Caco-2 (cell line): ENCODE data around the gene TAF9. TPM values are rescaled to one million over a fixed set of nuclear protein-coding genes. Genes with fewer than 3 reads are reported as not detected.

Source experiments
- BruUV-seq: library from RNA; stranded (reverse); fragments of 400-500 nt; replicated peaks from 2 replicates; lab custom pipeline; 2021; lab: Mats Ljungman, UMichigan
- CTCF ChIA-PET: fragments of 300-600 bp; sonication (Branson Sonifier 250); formaldehyde crosslinking; loops from one replicate; lab custom pipeline; 2022; ENCODE audit warnings: antibody characterized with exemption; lab: Charles Lee
- POLR2A ChIA-PET: fragments of 300-600 bp; sonication (Branson Sonifier 250); formaldehyde crosslinking; loops from one replicate; lab custom pipeline; 2022; ENCODE audit warnings: antibody characterized with exemption; lab: Charles Lee
- DNase-seq, 2 experiments: peaks; one replicate each; pipeline versions ENCODE4 v3.0.0 to v3.0.0-alpha.2; 2020 to 2022
- H3K27me3 ChIP-seq: replicated peaks from 2 replicates; pipeline ENCODE4 v1.6.0; 2011; ENCODE audit warnings: low read length; ENCODE audit not compliant: control insufficient read depth, insufficient read depth
- H3K36me3 ChIP-seq: 2 replicates; pipeline ENCODE4 v1.5.1; 2011; ENCODE audit warnings: low read length; ENCODE audit not compliant: control insufficient read depth, insufficient read depth
- H3K4me1 ChIP-seq: fragments of 250-450 bp; sonication (Bioruptor Pico); 2 replicates; pipeline ENCODE4 v1.5.1; 2020; ENCODE audit warnings: mild to moderate bottlenecking
- H3K4me3 ChIP-seq: 2 replicates; pipeline ENCODE4 v1.5.1; 2011; ENCODE audit warnings: low read depth, mild to moderate bottlenecking, control low read depth, low read length
- H3K9me3 ChIP-seq: fragments of 250-450 bp; sonication (Bioruptor Pico); 2 replicates; pipeline ENCODE4 v1.5.1; 2020; ENCODE audit warnings: mild to moderate bottlenecking, moderate library complexity
- H3K27ac Mint-ChIP-seq: one replicate; pipeline ENCODE4 v1.8.0; 2022; ENCODE audit warnings: mixed read lengths; ENCODE audit not compliant: unreplicated experiment
- H3K27me3 Mint-ChIP-seq: one replicate; pipeline ENCODE4 v1.8.0; 2022; ENCODE audit warnings: mixed read lengths; ENCODE audit not compliant: insufficient read depth, unreplicated experiment
- H3K36me3 Mint-ChIP-seq: one replicate; pipeline ENCODE4 v1.8.0; 2022; ENCODE audit warnings: mild to moderate bottlenecking, mixed read lengths; ENCODE audit not compliant: insufficient read depth, unreplicated experiment
- H3K4me1 Mint-ChIP-seq: one replicate; pipeline ENCODE4 v1.8.0; 2022; ENCODE audit warnings: low read depth, mixed read lengths; ENCODE audit not compliant: unreplicated experiment
- H3K4me3 Mint-ChIP-seq: one replicate; pipeline ENCODE4 v1.8.0; 2022; ENCODE audit warnings: mild to moderate bottlenecking, moderate library complexity, mixed read lengths; ENCODE audit not compliant: unreplicated experiment
- H3K9me3 Mint-ChIP-seq: one replicate; pipeline ENCODE4 v1.8.0; 2022; ENCODE audit warnings: mixed read lengths; ENCODE audit not compliant: unreplicated experiment
- CTCF ChIP-seq, 2 experiments: fragments of 200-600 bp in 1 of 2; IDR thresholded peaks; 1 replicate in 1 of 2; 2 replicates in 1 of 2; pipeline versions ENCODE4 v1.5.1 to v1.8.0; 2011 to 2022; ENCODE audit warnings: antibody characterized with exemption in 1 of 2, control low read depth in 1 of 2, inconsistent platforms in 1 of 2, low read depth in 1 of 2, low read length in 1 of 2, mild to moderate bottlenecking in 1 of 2, moderate library complexity in 1 of 2; ENCODE audit not compliant: insufficient read depth in 1 of 2, severe bottlenecking in 1 of 2, unreplicated experiment in 1 of 2
- intact Hi-C: fragments of 100-400 bp; cut with micrococcal nuclease; formaldehyde crosslinking; loops from one replicate; pipeline ENCODE4 v1.10.0; 2022; ENCODE audit not compliant: unreplicated experiment
- total RNA-seq: library from RNA; stranded (reverse); gene quantifications from 2 replicates; pipeline ENCODE4 v1.2.3, GENCODE V29; 2022

Gene TAF9
- total RNA-seq, 1 experiment from 2014 or later, result 101 TPM

- no peak for TF ChIP-seq CTCF (IDR thresholded peaks at IDR 0.05; ENCODE audit: insufficient read depth in 1 of 2, low read depth in 1 of 2, low read length in 1 of 2, severe bottlenecking in 1 of 2, unreplicated experiment in 1 of 2)
- no peak overlapping the region for H3K4me3 ChIP-seq
- H3K9me3 ChIP-seq, result no peaks in the 10 kb centered on the region
- BruUV-seq, result no TSS peak
- peaks cover 6% of the 10 kb centered on the region; the same call in 1 of the 2 replicates for H3K4me1 ChIP-seq
- Mint-ChIP-seq H3K36me3 (peaks cover 64% of the 10 kb centered on the region), H3K4me3 (no peak overlapping the region), H3K4me1 (no peaks in the 10 kb centered on the region), H3K27ac (no peak overlapping the region), H3K27me3 (no peaks in the 10 kb centered on the region), H3K9me3 (no peaks in the 10 kb centered on the region)
- intact Hi-C loops, result no loop called here
- H3K27me3 ChIP-seq, result no peaks in the 10 kb centered on the region
- DNase-seq, result no peak
- ChIA-PET POLR2A (no interaction called here), CTCF (no interaction called here)
- peaks cover 6% of the 10 kb centered on the region; the same call in 1 of the 2 replicates for H3K36me3 ChIP-seq
Measured at GRCh38 chr5:69317391-69317790, 51.9 kb downstream of the TAF9 start.

GRCh38 chr5:69315972-69316371 is 53.3 kb downstream of the TAF9 start:
- H3K27me3 Mint-ChIP-seq, result no peaks in the 10 kb centered on the region
- BruUV-seq, result no TSS peak
- ChIA-PET CTCF (no interaction called here), POLR2A (no interaction called here)
- H3K9me3 Mint-ChIP-seq, result no peaks in the 10 kb centered on the region
- H3K27ac Mint-ChIP-seq, result no peak overlapping the region
- peaks cover 5% of the 10 kb centered on the region; the same call in 1 of the 2 replicates for H3K4me1 ChIP-seq
- H3K9me3 ChIP-seq, result no peaks in the 10 kb centered on the region
- no peak for TF ChIP-seq CTCF (IDR thresholded peaks at IDR 0.05; ENCODE audit: insufficient read depth in 1 of 2, low read depth in 1 of 2, low read length in 1 of 2, severe bottlenecking in 1 of 2, unreplicated experiment in 1 of 2)
- intact Hi-C loops, result no loop called here
- no peak overlapping the region for H3K4me3 Mint-ChIP-seq
- H3K36me3 Mint-ChIP-seq, result peaks cover 70% of the 10 kb centered on the region
- H3K27me3 ChIP-seq, result no peaks in the 10 kb centered on the region
- DNase-seq, result no peak
- no peak overlapping the region for H3K4me3 ChIP-seq
- H3K36me3 ChIP-seq, result peaks cover 8% of the 10 kb centered on the region; the same call in 1 of the 2 replicates
- H3K4me1 Mint-ChIP-seq, result no peaks in the 10 kb centered on the region

Other genes with a start within 250 kb of the TAF9 start
- gene CCNB1, start 202.4 kb downstream of the TAF9 start, total RNA-seq, result 311 and 338 TPM in 2 replicates
- gene CENPH, start 179.9 kb downstream of the TAF9 start, total RNA-seq, result 30.2 and 32.4 TPM in 2 replicates
- 82.4 and 90.5 TPM in 2 replicates for gene CDK7, start 134.6 kb downstream of the TAF9 start, total RNA-seq
- gene CCDC125, start 36.7 kb downstream of the TAF9 start, total RNA-seq, result 20.8 and 22.4 TPM in 2 replicates
- gene AK6, start within 50 bp of the TAF9 start, total RNA-seq, result 66.8 and 75.1 TPM in 2 replicates
- gene RAD17, start 298 bp upstream of the TAF9 start, total RNA-seq, result 33.8 and 36.0 TPM in 2 replicates
- gene MARVELD2, start 45.6 kb upstream of the TAF9 start, total RNA-seq, result 47.2 and 50.3 TPM in 2 replicates
- 174 and 184 TPM in 2 replicates for gene OCLN, start 123.3 kb upstream of the TAF9 start, total RNA-seq
- 44.8 and 52.9 TPM in 2 replicates for gene GTF2H2C, start 190.7 kb upstream of the TAF9 start, total RNA-seq